ENCODE data around the gene PEX26. TPM values are rescaled to one million over a fixed set of nuclear protein-coding genes. Genes with fewer than 3 reads are reported as not detected.

Gene PEX26
- total and polyA plus RNA-seq, 2 of the 13 experiments (the other 11 are each of a cell fraction or from before 2014, with no cell fraction given), result 10.6 to 25.1 TPM

DNA sequence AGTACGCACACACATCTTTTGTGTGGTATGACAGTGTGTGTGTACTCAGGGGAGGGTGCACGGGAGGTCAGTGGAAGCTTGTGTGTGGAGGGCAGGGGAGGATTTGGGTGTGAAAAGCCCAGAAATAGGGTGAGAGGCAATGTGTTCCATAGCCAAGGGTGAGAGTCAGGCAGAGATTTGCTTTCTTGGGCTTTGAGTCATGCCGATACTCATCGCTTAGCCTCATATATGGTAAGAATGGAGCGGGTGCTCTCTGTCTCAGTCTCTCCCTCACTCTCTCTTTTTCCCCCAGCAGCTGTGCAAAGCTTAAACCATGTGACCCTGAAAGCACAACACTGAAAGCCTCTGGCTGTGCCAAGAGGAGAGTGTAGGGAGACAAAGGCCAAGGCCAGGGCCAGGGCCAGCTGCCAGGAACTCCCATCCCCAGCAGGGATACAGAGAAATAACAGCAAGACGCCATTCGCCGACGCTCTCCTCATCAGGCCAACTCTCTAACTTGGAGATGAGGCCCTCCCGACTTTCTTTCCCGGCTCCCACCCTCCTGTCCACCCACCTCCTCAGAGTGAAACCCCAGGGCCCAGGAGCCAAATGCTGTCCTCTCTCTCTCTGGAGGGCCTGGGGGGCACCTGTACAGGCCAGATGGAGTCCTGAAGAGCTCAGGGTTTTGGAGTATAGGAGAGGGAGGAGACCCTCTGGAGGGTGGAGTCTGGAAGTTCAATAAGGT, 33.1 kb upstream of the PEX26 start (continued):
- no peak for TF ChIP-seq ZNF512 (CRISPR knock-in tag; IDR thresholded peaks at IDR 0.05)
- TF ChIP-seq ZNF451 (CRISPR knock-in tag; IDR thresholded peaks at IDR 0.05), result no peak
- TF ChIP-seq ZNF713 (CRISPR knock-in tag; IDR thresholded peaks at IDR 0.05), result no peak
- TF ChIP-seq, protein P1, sequence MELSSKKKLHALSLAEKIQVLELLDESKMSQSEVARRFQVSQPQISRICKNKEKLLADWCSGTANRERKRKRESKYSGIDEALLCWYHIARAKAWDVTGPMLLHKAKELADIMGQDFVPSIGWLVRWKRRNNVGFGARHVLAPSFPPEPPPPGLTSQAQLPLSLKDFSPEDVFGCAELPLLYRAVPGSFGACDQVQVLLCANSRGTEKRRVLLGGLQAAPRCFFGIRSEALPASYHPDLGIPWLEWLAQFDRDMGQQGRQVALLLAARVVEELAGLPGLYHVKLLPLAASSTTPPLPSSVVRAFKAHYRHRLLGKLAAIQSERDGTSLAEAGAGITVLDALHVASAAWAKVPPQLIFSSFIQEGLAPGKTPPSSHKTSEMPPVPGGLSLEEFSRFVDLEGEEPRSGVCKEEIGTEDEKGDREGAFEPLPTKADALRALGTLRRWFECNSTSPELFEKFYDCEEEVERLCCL (CRISPR knock-in tag; IDR thresholded peaks at IDR 0.05; ENCODE audit: borderline replicate concordance), result no peak
- TF ChIP-seq DMTF1 (CRISPR knock-in tag; IDR thresholded peaks at IDR 0.05), result no peak
- TF ChIP-seq SOX6 (IDR thresholded peaks at IDR 0.05), result no peak
- peak; percentile 88 for TF ChIP-seq SOX6 (CRISPR knock-in tag; IDR thresholded peaks at IDR 0.05)
- TF ChIP-seq, protein P2, sequence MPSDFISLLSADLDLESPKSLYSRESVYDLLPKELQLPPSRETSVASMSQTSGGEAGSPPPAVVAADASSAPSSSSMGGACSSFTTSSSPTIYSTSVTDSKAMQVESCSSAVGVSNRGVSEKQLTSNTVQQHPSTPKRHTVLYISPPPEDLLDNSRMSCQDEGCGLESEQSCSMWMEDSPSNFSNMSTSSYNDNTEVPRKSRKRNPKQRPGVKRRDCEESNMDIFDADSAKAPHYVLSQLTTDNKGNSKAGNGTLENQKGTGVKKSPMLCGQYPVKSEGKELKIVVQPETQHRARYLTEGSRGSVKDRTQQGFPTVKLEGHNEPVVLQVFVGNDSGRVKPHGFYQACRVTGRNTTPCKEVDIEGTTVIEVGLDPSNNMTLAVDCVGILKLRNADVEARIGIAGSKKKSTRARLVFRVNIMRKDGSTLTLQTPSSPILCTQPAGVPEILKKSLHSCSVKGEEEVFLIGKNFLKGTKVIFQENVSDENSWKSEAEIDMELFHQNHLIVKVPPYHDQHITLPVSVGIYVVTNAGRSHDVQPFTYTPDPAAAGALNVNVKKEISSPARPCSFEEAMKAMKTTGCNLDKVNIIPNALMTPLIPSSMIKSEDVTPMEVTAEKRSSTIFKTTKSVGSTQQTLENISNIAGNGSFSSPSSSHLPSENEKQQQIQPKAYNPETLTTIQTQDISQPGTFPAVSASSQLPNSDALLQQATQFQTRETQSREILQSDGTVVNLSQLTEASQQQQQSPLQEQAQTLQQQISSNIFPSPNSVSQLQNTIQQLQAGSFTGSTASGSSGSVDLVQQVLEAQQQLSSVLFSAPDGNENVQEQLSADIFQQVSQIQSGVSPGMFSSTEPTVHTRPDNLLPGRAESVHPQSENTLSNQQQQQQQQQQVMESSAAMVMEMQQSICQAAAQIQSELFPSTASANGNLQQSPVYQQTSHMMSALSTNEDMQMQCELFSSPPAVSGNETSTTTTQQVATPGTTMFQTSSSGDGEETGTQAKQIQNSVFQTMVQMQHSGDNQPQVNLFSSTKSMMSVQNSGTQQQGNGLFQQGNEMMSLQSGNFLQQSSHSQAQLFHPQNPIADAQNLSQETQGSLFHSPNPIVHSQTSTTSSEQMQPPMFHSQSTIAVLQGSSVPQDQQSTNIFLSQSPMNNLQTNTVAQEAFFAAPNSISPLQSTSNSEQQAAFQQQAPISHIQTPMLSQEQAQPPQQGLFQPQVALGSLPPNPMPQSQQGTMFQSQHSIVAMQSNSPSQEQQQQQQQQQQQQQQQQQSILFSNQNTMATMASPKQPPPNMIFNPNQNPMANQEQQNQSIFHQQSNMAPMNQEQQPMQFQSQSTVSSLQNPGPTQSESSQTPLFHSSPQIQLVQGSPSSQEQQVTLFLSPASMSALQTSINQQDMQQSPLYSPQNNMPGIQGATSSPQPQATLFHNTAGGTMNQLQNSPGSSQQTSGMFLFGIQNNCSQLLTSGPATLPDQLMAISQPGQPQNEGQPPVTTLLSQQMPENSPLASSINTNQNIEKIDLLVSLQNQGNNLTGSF (CRISPR knock-in tag; IDR thresholded peaks at IDR 0.05), result no peak
- no peak for TF ChIP-seq U2AF1 (optimal IDR thresholded peaks at IDR 0.05; ENCODE audit: low read depth, low read length)
- no peak for TF ChIP-seq ZHX1 (CRISPR knock-in tag; IDR thresholded peaks at IDR 0.05; ENCODE audit: low read depth)
- TF ChIP-seq TRIM24 (CRISPR knock-in tag; IDR thresholded peaks at IDR 0.05), result no peak
- TF ChIP-seq THAP7 (CRISPR knock-in tag; IDR thresholded peaks at IDR 0.05), result no peak
- no peak for TF ChIP-seq BRCA1 (CRISPR knock-in tag; IDR thresholded peaks at IDR 0.05)
- peak; percentile 56; the same call in 1 of the 3 replicates for TF ChIP-seq MXI1 (IDR thresholded peaks at IDR 0.05; ENCODE audit: borderline replicate concordance, low read depth, low read length)
